Adrenal gland (tissue), 12 donors: ENCODE results near the gene PTPRD. TPM values are rescaled to one million over a fixed set of nuclear protein-coding genes. Genes with fewer than 3 reads are reported as not detected.

Experiments
- DNase-seq, 7 donors: peaks; one replicate each; pipeline ENCODE4 v3.0.0-alpha.2; 2019 to 2020
- H3K27ac ChIP-seq, 5 donors: fragments of 200-600 bp; sonication (generic) in 4 of 5; 1 replicate in 3 of 5; 2 replicates in 2 of 5; pipeline versions ENCODE4 v1.5.1 to v1.8.0; 2016 to 2020; ENCODE audit warnings: mild to moderate bottlenecking in 1 of 5
- H3K27me3 ChIP-seq: fragments of 200-600 bp; 2 replicates; pipeline ENCODE4 v1.8.0; 2021
- H3K36me3 ChIP-seq, 2 donors: fragments of 200-600 bp; replicated peaks in 1 of 2; 1 replicate in 1 of 2; 2 replicates in 1 of 2; pipeline versions ENCODE4 v1.5.1 to v1.8.0; 2018 to 2022
- H3K4me1 ChIP-seq, 2 donors: fragments of 200-600 bp; replicated peaks in 1 of 2; 1 replicate in 1 of 2; 2 replicates in 1 of 2; pipeline versions ENCODE4 v1.5.1 to v1.8.0; 2018 to 2021
- H3K4me3 ChIP-seq, 4 donors: fragments of 200-600 bp; sonication (generic) in 3 of 4; one replicate each; pipeline ENCODE4 v1.5.1; 2016 to 2018
- H3K9me3 ChIP-seq, 3 donors: fragments of 200-600 bp; sonication (generic) in 1 of 3; replicated peaks in 1 of 3; 1 replicate in 2 of 3; 2 replicates in 1 of 3; pipeline versions ENCODE4 v1.5.1 to v1.8.0; 2016 to 2021
- CTCF ChIP-seq, 6 experiments: fragments of 450-650 bp in 4 of 6; fragments of 200-600 bp in 2 of 6; sonication (generic) in 1 of 6; IDR thresholded peaks; 1 replicate in 5 of 6; 2 replicates in 1 of 6; pipeline versions ENCODE4 v1.5.1 to v1.8.0; 2016 to 2021; ENCODE audit warnings: antibody characterized with exemption in 6 of 6, mild to moderate bottlenecking in 2 of 6, moderate library complexity in 1 of 6
- POLR2A ChIP-seq, 2 donors: fragments of 450-650 bp; IDR thresholded peaks; one replicate each; pipeline ENCODE4 v1.6.1; 2017; ENCODE audit warnings: antibody characterized with exemption in 2 of 2, mild to moderate bottlenecking in 2 of 2, moderate library complexity in 1 of 2
- WGBS, 4 donors: extraction: QIAGEN DNeasy Blood & Tissue Kit in 2 of 4; methylation state at CpG; one replicate each; pipeline versions ENCODE4 v1.1.5 to v1.1.7; 2013 to 2017; 5-methylcytosine and 5-hydroxymethylcytosine counted together
- intact Hi-C, 2 donors: fragments of 100-400 bp; cut with DNase I; formaldehyde crosslinking; loops; one replicate each; pipeline versions ENCODE4 v1.14.1 to v1.15.0; 2022 to 2023
- polyA plus RNA-seq, 3 donors: library from polyadenylated mRNA; stranded (reverse); fragments of 200-250 nt in 2 of 3; fragments of 350-450 nt in 1 of 3; fragmentation: Illumina TruSeq in 1 of 3; extraction: RNeasy Lipid Tissue Mini Kit (QIAGEN cat#74804) in 1 of 3; gene quantifications; one replicate each; pipeline ENCODE4 v1.2.3, GENCODE V29; 2013 to 2014
- total RNA-seq, 9 donors: library from RNA; depleted of rRNA in 4 of 9; stranded (reverse); fragments of >200 nt in 4 of 9; fragments of 120-200 nt in 1 of 9; fragmentation: NEBNext Ultra II Directional in 1 of 9; extraction: Animal tissue kit (Norgen Biotek cat#: 25700) in 1 of 9; gene quantifications; one replicate each; pipeline versions ENCODE4 v1.1.0 to v1.2.4, GENCODE V29; 2013 to 2023
- donor health status: healthy with polysubstance abuse.
- donor health status: Bipolar disorder and iron deficiency.
- donor health status: DM: yes; HTN: yes; CAD: no.
- donor health status: DM: no; HTN: no; CAD: no.
- donor health status: DM: no; HTN: no; CAD: no.
- donor health status: DM: yes; HTN: yes; CAD: no.

PTPRD gene
- total and polyA plus RNA-seq, 12 donors, result 0.61 to 71.2 (median 4.5) TPM

GRCh38 chr9:8883321-8883720 is 1729.5 kb downstream of the PTPRD start:
- Histone ChIP-seq H3K27me3 (no peaks in the 10 kb centered on the region), H3K4me1 (no peaks in the 10 kb centered on the region), H3K27ac (no peak overlapping the region), H3K9me3 (no peaks in the 10 kb centered on the region), H3K4me3 (no peak overlapping the region), H3K36me3 (no peaks in the 10 kb centered on the region)
- TF ChIP-seq CTCF (IDR thresholded peaks at IDR 0.05) (no peak), POLR2A (IDR thresholded peaks at IDR 0.05) (no peak)
- 36 to 52% (median 37%) methylated on average over 1 of the region's 1 CpG for WGBS, 4 donors
- intact Hi-C loops, result no loop called here
- no peak for DNase-seq

- no peak overlapping the region for H3K4me3 ChIP-seq
- no peaks in the 10 kb centered on the region for H3K27me3 ChIP-seq
- H3K9me3 ChIP-seq, result no peaks in the 10 kb centered on the region
- 62 to 86% (median 78%) methylated on average over 3 of the region's 3 CpGs for WGBS, 4 donors
- no peaks in the 10 kb centered on the region for H3K4me1 ChIP-seq
- H3K27ac ChIP-seq, result no peak overlapping the region
- no peak for TF ChIP-seq CTCF (IDR thresholded peaks at IDR 0.05)
- TF ChIP-seq POLR2A (IDR thresholded peaks at IDR 0.05), result no peak
- no peak for DNase-seq
- intact Hi-C loops, result no loop called here
- no peaks in the 10 kb centered on the region for H3K36me3 ChIP-seq
These were observed 1732.7 kb downstream of the PTPRD start for GRCh38 chr9:8880060-8880459.

GRCh38 chr9:8879284-8879683 is 1733.5 kb downstream of the PTPRD start:
- Histone ChIP-seq H3K36me3 (no peaks in the 10 kb centered on the region), H3K27me3 (no peaks in the 10 kb centered on the region), H3K4me3 (no peak overlapping the region), H3K9me3 (no peaks in the 10 kb centered on the region), H3K27ac (no peak overlapping the region), H3K4me1 (no peaks in the 10 kb centered on the region)
- 63 to 71% (median 67%) methylated on average over 2 of the region's 2 CpGs for WGBS, 4 donors
- no peak for DNase-seq
- intact Hi-C loops, result no loop called here
- TF ChIP-seq POLR2A (IDR thresholded peaks at IDR 0.05) (no peak), CTCF (IDR thresholded peaks at IDR 0.05) (no peak)

- Histone ChIP-seq H3K27ac (no peak overlapping the region), H3K4me1 (no peaks in the 10 kb centered on the region), H3K9me3 (no peaks in the 10 kb centered on the region), H3K4me3 (no peak overlapping the region), H3K36me3 (no peaks in the 10 kb centered on the region), H3K27me3 (no peaks in the 10 kb centered on the region)
- 65 to 78% (median 68%) methylated on average over 3 of the region's 3 CpGs for WGBS, 4 donors
- DNase-seq, result no peak
- TF ChIP-seq POLR2A (IDR thresholded peaks at IDR 0.05) (no peak), CTCF (IDR thresholded peaks at IDR 0.05) (no peak)
- intact Hi-C loops, result no loop called here
These were observed 1734.9 kb downstream of the PTPRD start for GRCh38 chr9:8877753-8878494.
